K562 (cell line): ENCODE measurements around the gene CISD3. TPM values are rescaled to one million over a fixed set of nuclear protein-coding genes. Genes with fewer than 3 reads are reported as not detected.
A peak's percentile ranks its signal among the peaks of the same experiment; 100 is the strongest.

Experiments used
- CBFA2T2 ChIP-seq: fragments of 450-650 bp; conservative IDR thresholded peaks from 2 replicates; pipeline ENCODE4 v1.6.1; 2017; ENCODE audit warnings: mild to moderate bottlenecking
- RBM25 ChIP-seq: fragments of 200-400 bp; formaldehyde crosslinking; IDR thresholded peaks from 2 replicates; pipeline ENCODE4 v1.6.1; 2018; ENCODE audit warnings: low read length, low read depth, moderate library complexity; ENCODE audit not compliant: severe bottlenecking
- RCOR1 ChIP-seq, 2 experiments: IDR thresholded peaks; 2 replicates each; pipeline ENCODE4 v1.6.1; 2012; ENCODE audit warnings: low read depth in 2 of 2, low read length in 2 of 2, borderline replicate concordance in 1 of 2, improper control_type of control experiment in 1 of 2
- polyA plus RNA-seq, 8 experiments: library from polyadenylated mRNA; depleted of rRNA in 4 of 8; stranded (reverse) in 5 of 8; unstranded in 3 of 8; fragments of >200 nt; fragmentation: Nextera tagmentation in 2 of 8; fragmentation: Illumina TruSeq in 1 of 8; extraction: Ambion mirVana in 2 of 8; extraction: Trizol in 1 of 8; gene quantifications; 2 replicates each; pipeline versions ENCODE4 v1.2.1 to v1.2.3, GENCODE V29; 2011 to 2014; ENCODE audit warnings: inconsistent platforms in 1 of 8, missing spikeins in 1 of 8
- total RNA-seq, 7 experiments: library from RNA; depleted of rRNA in 6 of 7; stranded (reverse); fragments of >200 nt in 6 of 7; fragmentation: Illumina TruSeq in 2 of 7; extraction: Trizol in 2 of 7; gene quantifications; 2 replicates each; pipeline versions ENCODE4 v1.2.1 to v1.2.3, GENCODE V29; 2011 to 2021; ENCODE audit warnings: low replicate concordance in 1 of 7
- TF ChIP-seq, protein P1 (sequence below): fragments of 450-650 bp; IDR thresholded peaks from 2 replicates; pipeline ENCODE4 v1.6.1; 2018; ENCODE audit not compliant: partially characterized antibody
- TF ChIP-seq, protein P2 (sequence below): fragments of 450-650 bp; formaldehyde crosslinking; IDR thresholded peaks from 2 replicates; pipeline ENCODE4 v1.4.0; 2020; ENCODE audit warnings: mild to moderate bottlenecking, moderate library complexity

Gene CISD3
- total and polyA plus RNA-seq, 9 of the 15 experiments (the other 6 are each of a cell fraction or from before 2014, with no cell fraction given) = 5.0 to 60.7 (median 15.7) TPM

DNA sequence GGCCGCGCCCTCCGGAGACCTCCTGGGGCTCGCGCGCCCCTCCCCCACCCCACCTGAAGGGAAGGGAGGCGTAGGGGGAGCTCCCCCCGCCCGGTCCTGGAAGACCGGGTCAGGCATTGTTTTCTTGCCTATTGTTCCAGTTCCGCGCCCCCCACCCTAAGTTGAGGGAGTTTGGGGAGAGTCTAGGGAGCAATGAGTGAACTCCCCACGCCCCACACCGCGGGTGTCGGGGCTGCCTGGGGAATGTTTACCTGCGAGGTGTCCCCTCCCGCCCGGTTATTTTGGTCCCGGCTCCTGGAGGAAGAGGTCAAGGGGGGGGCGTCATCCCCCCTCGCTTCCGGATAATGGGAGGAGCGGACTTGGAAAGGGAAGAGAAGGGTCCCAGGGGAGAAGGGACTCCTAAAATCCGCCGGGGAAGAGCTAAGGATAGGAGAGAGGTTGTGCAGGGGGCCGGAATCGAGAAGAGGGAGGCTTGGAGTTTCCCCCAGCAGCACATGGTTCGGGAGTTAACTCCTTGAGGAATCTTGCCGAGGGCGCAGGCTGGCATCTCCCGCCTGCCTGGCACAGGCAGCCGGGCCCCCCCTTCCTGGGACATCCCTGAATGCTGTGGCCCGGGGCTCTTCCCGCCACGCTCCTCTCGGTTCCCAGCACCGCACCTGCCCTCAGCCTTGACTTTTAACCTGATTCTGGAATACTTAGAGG is 24.2 kb upstream of the CISD3 start (continued):
- TF ChIP-seq, protein P1, sequence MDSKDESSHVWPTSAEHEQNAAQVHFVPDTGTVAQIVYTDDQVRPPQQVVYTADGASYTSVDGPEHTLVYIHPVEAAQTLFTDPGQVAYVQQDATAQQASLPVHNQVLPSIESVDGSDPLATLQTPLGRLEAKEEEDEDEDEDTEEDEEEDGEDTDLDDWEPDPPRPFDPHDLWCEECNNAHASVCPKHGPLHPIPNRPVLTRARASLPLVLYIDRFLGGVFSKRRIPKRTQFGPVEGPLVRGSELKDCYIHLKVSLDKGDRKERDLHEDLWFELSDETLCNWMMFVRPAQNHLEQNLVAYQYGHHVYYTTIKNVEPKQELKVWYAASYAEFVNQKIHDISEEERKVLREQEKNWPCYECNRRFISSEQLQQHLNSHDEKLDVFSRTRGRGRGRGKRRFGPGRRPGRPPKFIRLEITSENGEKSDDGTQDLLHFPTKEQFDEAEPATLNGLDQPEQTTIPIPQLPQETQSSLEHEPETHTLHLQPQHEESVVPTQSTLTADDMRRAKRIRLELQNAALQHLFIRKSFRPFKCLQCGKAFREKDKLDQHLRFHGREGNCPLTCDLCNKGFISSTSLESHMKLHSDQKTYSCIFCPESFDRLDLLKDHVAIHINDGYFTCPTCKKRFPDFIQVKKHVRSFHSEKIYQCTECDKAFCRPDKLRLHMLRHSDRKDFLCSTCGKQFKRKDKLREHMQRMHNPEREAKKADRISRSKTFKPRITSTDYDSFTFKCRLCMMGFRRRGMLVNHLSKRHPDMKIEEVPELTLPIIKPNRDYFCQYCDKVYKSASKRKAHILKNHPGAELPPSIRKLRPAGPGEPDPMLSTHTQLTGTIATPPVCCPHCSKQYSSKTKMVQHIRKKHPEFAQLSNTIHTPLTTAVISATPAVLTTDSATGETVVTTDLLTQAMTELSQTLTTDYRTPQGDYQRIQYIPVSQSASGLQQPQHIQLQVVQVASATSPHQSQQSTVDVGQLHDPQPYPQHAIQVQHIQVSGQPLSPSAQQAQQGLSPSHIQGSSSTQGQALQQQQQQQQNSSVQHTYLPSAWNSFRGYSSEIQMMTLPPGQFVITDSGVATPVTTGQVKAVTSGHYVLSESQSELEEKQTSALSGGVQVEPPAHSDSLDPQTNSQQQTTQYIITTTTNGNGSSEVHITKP = peak; percentile 86
- TF ChIP-seq RCOR1 (IDR thresholded peaks at IDR 0.05; ENCODE audit: borderline replicate concordance in 1 of 2, low read depth in 2 of 2, low read length in 2 of 2) = no peak
- no peak for TF ChIP-seq RBM25
- TF ChIP-seq CBFA2T2 = no peak
- TF ChIP-seq, protein P2, sequence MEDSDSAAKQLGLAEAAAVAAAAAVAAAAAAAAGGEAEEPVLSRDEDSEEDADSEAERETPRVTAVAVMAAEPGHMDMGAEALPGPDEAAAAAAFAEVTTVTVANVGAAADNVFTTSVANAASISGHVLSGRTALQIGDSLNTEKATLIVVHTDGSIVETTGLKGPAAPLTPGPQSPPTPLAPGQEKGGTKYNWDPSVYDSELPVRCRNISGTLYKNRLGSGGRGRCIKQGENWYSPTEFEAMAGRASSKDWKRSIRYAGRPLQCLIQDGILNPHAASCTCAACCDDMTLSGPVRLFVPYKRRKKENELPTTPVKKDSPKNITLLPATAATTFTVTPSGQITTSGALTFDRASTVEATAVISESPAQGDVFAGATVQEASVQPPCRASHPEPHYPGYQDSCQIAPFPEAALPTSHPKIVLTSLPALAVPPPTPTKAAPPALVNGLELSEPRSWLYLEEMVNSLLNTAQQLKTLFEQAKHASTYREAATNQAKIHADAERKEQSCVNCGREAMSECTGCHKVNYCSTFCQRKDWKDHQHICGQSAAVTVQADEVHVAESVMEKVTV (CRISPR knock-in tag) = no peak
